Loucy (cell line): ENCODE data around the gene LRRK1.

Experiments
- H2AFZ ChIP-seq: fragments of 200-600 bp; sonication (generic); 2 replicates; pipeline ENCODE4 v1.6.0; 2016; ENCODE audit warnings: antibody characterized with exemption, mild to moderate bottlenecking, low read length, moderate library complexity
- H3F3A ChIP-seq: fragments of 200-600 bp; 2 replicates; pipeline ENCODE4 v1.6.0; 2016; ENCODE audit warnings: antibody characterized with exemption, low read depth, mild to moderate bottlenecking
- H3K27me3 ChIP-seq: fragments of 200-600 bp; sonication (generic); 2 replicates; pipeline ENCODE4 v1.6.1; 2014; ENCODE audit warnings: low read length, mild to moderate bottlenecking; ENCODE audit not compliant: insufficient read depth, poor library complexity, severe bottlenecking
- H3K36me3 ChIP-seq: fragments of 200-600 bp; sonication (generic); 2 replicates; pipeline ENCODE4 v1.6.1; 2016; ENCODE audit warnings: low read length; ENCODE audit not compliant: insufficient read depth
- H3K4me1 ChIP-seq: fragments of 200-600 bp; sonication (generic); 2 replicates; pipeline ENCODE4 v1.5.1; 2014; ENCODE audit warnings: low read length, mild to moderate bottlenecking; ENCODE audit not compliant: insufficient read depth, poor library complexity, severe bottlenecking
- H3K4me2 ChIP-seq: fragments of 200-600 bp; sonication (generic); 2 replicates; pipeline ENCODE4 v1.6.0; 2014; ENCODE audit warnings: antibody characterized with exemption, low read length, low read depth, mild to moderate bottlenecking; ENCODE audit not compliant: poor library complexity, severe bottlenecking
- H3K4me3 ChIP-seq: fragments of 200-600 bp; sonication (generic); 2 replicates; pipeline ENCODE4 v1.5.1; 2014; ENCODE audit warnings: low read length, mild to moderate bottlenecking, mixed read lengths; ENCODE audit not compliant: poor library complexity, severe bottlenecking
- H3K79me2 ChIP-seq: fragments of 200-600 bp; sonication (generic); 2 replicates; pipeline ENCODE4 v1.6.1; 2014; ENCODE audit warnings: low read length; ENCODE audit not compliant: insufficient read depth
- H3K9ac ChIP-seq: fragments of 200-600 bp; sonication (generic); 2 replicates; pipeline ENCODE4 v1.6.0; 2014; ENCODE audit warnings: mild to moderate bottlenecking, low read depth, low read length, moderate library complexity; ENCODE audit not compliant: poor library complexity, severe bottlenecking
- H3K9me2 ChIP-seq: fragments of 200-600 bp; sonication (generic); replicated peaks from 2 replicates; pipeline ENCODE4 v1.6.1; 2016; ENCODE audit warnings: low read depth, low read length, mixed read lengths
- H3K9me3 ChIP-seq: fragments of 200-600 bp; sonication (generic); 2 replicates; pipeline ENCODE4 v1.6.1; 2014; ENCODE audit warnings: mild to moderate bottlenecking, antibody characterized with exemption, low read length, low read depth; ENCODE audit not compliant: insufficient read depth
- H4K20me1 ChIP-seq: fragments of 200-600 bp; sonication (generic); 2 replicates; pipeline ENCODE4 v1.6.0; 2014; ENCODE audit warnings: antibody characterized with exemption, low read length, mild to moderate bottlenecking; ENCODE audit not compliant: insufficient read depth, poor library complexity, severe bottlenecking
- CTCF ChIP-seq: fragments of 200-600 bp; sonication (generic); conservative IDR thresholded peaks from 2 replicates; pipeline ENCODE4 v1.5.1; 2014; ENCODE audit warnings: mild to moderate bottlenecking, antibody characterized with exemption, low read length
- EZH2phosphoT487 ChIP-seq: fragments of 200-600 bp; IDR thresholded peaks from 2 replicates; pipeline ENCODE4 v1.6.1; 2018; ENCODE audit warnings: antibody characterized with exemption, mild to moderate bottlenecking, moderate library complexity, borderline replicate concordance

Gene LRRK1

GRCh38 chr15:101013769-101014675 is 94.9 kb downstream of the LRRK1 start:
- no peaks in the 10 kb centered on the region for H3K36me3 ChIP-seq
- no peaks in the 10 kb centered on the region for H4K20me1 ChIP-seq
- no peak overlapping the region for H2AFZ ChIP-seq
- no peak overlapping the region for H3K4me2 ChIP-seq
- no peaks in the 10 kb centered on the region for H3K79me2 ChIP-seq
- peaks cover 2% of the 10 kb centered on the region for H3K4me1 ChIP-seq
- H3K4me3 ChIP-seq = no peak overlapping the region
- H3K9me2 ChIP-seq = no peaks in the 10 kb centered on the region
- no peak for TF ChIP-seq EZH2phosphoT487
- TF ChIP-seq CTCF = no peak
- H3K9ac ChIP-seq = no peak overlapping the region
- no peaks in the 10 kb centered on the region for H3K27me3 ChIP-seq
- no peaks in the 10 kb centered on the region for H3F3A ChIP-seq
- no peaks in the 10 kb centered on the region for H3K9me3 ChIP-seq

- Histone ChIP-seq H3K36me3 (no peaks in the 10 kb centered on the region), H3K4me2 (no peak overlapping the region), H3K4me3 (no peak overlapping the region), H3K79me2 (no peaks in the 10 kb centered on the region), H4K20me1 (no peaks in the 10 kb centered on the region), H3K9ac (no peak overlapping the region), H3F3A (no peaks in the 10 kb centered on the region), H3K27me3 (no peaks in the 10 kb centered on the region), H3K4me1 (no peaks in the 10 kb centered on the region), H2AFZ (no peak overlapping the region), H3K9me3 (no peaks in the 10 kb centered on the region), H3K9me2 (no peaks in the 10 kb centered on the region)
- peak; percentile 99 for TF ChIP-seq CTCF
- TF ChIP-seq EZH2phosphoT487 = no peak
Measured at GRCh38 chr15:101014921-101015841, 96.0 kb downstream of the LRRK1 start.

- Histone ChIP-seq H3K9me3 (no peaks in the 10 kb centered on the region), H3F3A (no peaks in the 10 kb centered on the region), H3K4me3 (no peak overlapping the region), H3K4me1 (no peaks in the 10 kb centered on the region), H3K4me2 (no peak overlapping the region), H3K9ac (no peak overlapping the region), H3K36me3 (no peaks in the 10 kb centered on the region), H3K79me2 (no peaks in the 10 kb centered on the region), H3K27me3 (no peaks in the 10 kb centered on the region), H4K20me1 (no peaks in the 10 kb centered on the region), H3K9me2 (no peaks in the 10 kb centered on the region), H2AFZ (no peak overlapping the region)
- no peak for TF ChIP-seq EZH2phosphoT487
Measured at GRCh38 chr15:101016581-101016980, 97.4 kb downstream of the LRRK1 start.
